ENCODE data around the gene GPATCH2.

The GPATCH2 gene

GRCh38 chr1:217617126-217617525, 13.8 kb downstream of the GPATCH2 start:
- no peak for DNase-seq (ENCODE audit: low spot score)
- TF ChIP-seq, protein P1, sequence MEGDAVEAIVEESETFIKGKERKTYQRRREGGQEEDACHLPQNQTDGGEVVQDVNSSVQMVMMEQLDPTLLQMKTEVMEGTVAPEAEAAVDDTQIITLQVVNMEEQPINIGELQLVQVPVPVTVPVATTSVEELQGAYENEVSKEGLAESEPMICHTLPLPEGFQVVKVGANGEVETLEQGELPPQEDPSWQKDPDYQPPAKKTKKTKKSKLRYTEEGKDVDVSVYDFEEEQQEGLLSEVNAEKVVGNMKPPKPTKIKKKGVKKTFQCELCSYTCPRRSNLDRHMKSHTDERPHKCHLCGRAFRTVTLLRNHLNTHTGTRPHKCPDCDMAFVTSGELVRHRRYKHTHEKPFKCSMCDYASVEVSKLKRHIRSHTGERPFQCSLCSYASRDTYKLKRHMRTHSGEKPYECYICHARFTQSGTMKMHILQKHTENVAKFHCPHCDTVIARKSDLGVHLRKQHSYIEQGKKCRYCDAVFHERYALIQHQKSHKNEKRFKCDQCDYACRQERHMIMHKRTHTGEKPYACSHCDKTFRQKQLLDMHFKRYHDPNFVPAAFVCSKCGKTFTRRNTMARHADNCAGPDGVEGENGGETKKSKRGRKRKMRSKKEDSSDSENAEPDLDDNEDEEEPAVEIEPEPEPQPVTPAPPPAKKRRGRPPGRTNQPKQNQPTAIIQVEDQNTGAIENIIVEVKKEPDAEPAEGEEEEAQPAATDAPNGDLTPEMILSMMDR (IDR thresholded peaks at IDR 0.05; ENCODE audit: extremely low read depth, missing control alignments), result no peak

DNA sequence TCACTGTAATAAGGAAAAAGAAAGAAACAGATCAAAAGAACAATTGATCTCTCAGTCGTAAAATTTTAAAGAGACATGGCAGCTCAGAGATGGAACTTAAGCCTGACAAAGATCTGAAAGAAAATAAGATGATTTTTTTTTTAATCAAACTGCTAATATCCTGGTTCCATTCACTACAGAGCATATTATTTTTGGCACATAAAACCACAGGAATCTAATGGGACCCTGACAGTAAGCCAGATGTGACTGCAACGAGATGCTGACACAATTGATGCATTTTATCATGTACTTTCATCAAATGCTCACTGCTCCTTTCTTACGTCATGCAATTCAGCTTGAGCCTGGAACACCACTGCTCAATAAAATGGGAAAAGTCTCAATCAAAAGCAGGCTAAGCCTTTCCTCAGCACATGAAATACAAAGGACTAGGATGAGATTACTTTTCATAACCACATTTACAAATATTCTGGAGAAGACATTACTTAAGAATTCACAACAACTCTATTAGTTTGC, 16.6 kb downstream of the GPATCH2 start:
- no peak for DNase-seq (ENCODE audit: low spot score)
- TF ChIP-seq, protein P1 (IDR thresholded peaks at IDR 0.05; ENCODE audit: extremely low read depth, missing control alignments), result no peak

GRCh38 chr1:217605390-217605789, 25.5 kb downstream of the GPATCH2 start:
- TF ChIP-seq, protein P1 (IDR thresholded peaks at IDR 0.05; ENCODE audit: extremely low read depth, missing control alignments), result no peak
- no peak for DNase-seq (ENCODE audit: low spot score)

GRCh38 chr1:217602380-217602779, 28.5 kb downstream of the GPATCH2 start:
- no peak for DNase-seq (ENCODE audit: low spot score)
- TF ChIP-seq, protein P1 (IDR thresholded peaks at IDR 0.05; ENCODE audit: extremely low read depth, missing control alignments), result no peak

DNA sequence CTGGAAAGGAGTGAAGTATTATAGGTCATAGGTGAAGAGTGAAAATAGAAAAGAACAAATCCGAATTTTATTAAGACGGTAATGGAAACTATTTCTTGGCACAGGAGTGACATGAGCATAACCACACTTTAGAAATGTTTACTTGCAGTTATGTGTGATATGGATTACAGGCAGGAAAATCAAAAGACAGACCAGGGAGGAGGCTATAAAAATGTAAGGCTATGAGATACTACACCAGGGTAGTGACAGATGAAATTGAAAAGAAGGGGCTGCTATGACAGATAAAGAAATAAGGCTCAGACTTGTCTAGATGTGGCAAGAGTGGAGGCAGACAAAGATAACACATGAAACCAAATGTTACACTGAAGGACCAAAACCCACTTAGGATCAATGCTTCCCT, 31.7 kb downstream of the GPATCH2 start:
- TF ChIP-seq, protein P1 (IDR thresholded peaks at IDR 0.05; ENCODE audit: extremely low read depth, missing control alignments), result no peak
- DNase-seq (ENCODE audit: low spot score), result no peak

- TF ChIP-seq, protein P1 (IDR thresholded peaks at IDR 0.05; ENCODE audit: extremely low read depth, missing control alignments), result no peak
- no peak for DNase-seq (ENCODE audit: low spot score)
Measured at GRCh38 chr1:217590598-217590997, 40.3 kb downstream of the GPATCH2 start.

DNA sequence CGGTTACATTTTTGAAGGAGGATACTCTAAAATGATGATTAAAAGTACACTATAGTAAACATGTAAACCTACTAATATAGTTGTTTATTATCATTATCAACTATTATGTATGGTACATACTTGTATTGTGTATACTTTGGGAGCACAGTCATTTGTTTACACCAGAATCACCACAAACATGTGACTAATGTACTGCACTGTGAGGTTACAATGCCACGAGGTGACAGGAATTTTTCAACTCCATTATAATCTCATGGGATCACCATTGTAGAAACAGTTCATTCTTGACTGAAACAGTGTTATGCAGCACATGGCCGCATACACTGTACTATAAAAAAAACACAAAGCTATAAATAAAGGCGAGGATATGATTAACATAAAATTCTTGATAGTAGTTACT, 44.3 kb downstream of the GPATCH2 start:
- no peak for DNase-seq (ENCODE audit: low spot score)
- TF ChIP-seq, protein P1 (IDR thresholded peaks at IDR 0.05; ENCODE audit: extremely low read depth, missing control alignments), result no peak
